ENCODE measurements around the gene TMEM98.
"Not testable (repeated sequence)": the region's sequence is repeated elsewhere in the genome, so short reads cannot be mapped to it uniquely, and the experiment has no call there.

Gene TMEM98

GRCh38 chr17:32987453-32987805 is 59.5 kb downstream of the TMEM98 start:
- not testable (repeated sequence) for DNase-seq

GRCh38 chr17:32987868-32988267 is 59.9 kb downstream of the TMEM98 start:
- not testable (repeated sequence) for DNase-seq

- no peak for DNase-seq
Measured at GRCh38 chr17:32988481-32989101, 60.6 kb downstream of the TMEM98 start.

DNA sequence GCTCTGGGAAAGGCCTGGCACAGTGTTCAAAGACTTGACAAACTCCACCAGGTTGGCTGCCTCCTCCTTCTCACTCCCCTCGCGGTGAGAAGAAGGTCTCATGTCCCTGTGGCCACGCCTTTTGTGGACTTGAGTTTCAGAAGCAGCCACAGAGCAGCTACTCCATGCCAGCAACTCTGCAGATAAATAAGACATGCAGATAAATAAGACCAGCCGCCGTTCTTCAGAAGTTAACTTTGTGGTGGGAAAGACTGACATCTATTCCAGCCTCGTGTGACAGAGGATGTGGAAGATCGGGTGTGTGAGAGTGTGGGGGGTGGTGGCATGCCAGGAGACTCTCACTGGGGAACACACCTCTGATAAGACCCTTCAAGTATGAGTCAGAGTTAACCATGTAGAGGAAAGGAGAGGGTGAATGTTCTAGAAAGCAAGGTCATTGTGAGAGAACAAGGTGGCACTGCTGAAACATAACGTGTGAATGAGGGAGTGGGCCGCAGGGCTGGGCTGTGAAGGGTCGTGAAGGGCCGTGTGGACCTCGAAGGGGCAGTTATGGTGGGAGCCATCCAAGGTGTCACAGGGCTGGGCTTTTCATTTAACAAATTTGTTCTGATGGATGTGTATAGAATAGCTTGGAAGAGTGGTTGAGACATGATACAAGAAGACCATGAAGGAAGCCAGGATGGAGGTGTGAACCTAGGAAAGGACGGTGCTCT is 64.5 kb downstream of the TMEM98 start:
- DNase-seq = no peak

- DNase-seq = no peak
Measured at GRCh38 chr17:32993977-32994376, 66.0 kb downstream of the TMEM98 start.

Data from activated CD4-positive, alpha-beta T cell treated with anti-CD3 and anti-CD28 coated beads, Interleukin-2, amount 50 U/mL, for 1 hour (primary cell).